NB4 (cell line): ENCODE data around the gene CRACDL.
A peak's percentile ranks its signal among the peaks of the same experiment; 100 is the strongest.

Experiments
- DNase-seq: peaks from one replicate; pipeline ENCODE4 v3.0.0; 2010; ENCODE audit warnings: low read depth
- H3K4me3 ChIP-seq: one replicate; pipeline ENCODE4 v1.5.1; 2011; ENCODE audit warnings: mild to moderate bottlenecking, low read depth, low read length, moderate library complexity
- MYC ChIP-seq: IDR thresholded peaks from 2 replicates; pipeline ENCODE4 v1.6.1; 2011; ENCODE audit warnings: low read depth, low read length
- POLR2A ChIP-seq: IDR thresholded peaks from 2 replicates; pipeline ENCODE4 v1.6.1; 2011; ENCODE audit warnings: mild to moderate bottlenecking; ENCODE audit not compliant: insufficient read length; ENCODE audit errors: extremely low read depth
- TF ChIP-seq, protein P1 (sequence below): IDR thresholded peaks from 2 replicates; pipeline ENCODE4 v1.6.1; 2011; ENCODE audit warnings: low read depth, low read length
- TF ChIP-seq, protein P2 (sequence below): IDR thresholded peaks from one replicate; pipeline ENCODE4 v1.5.1; 2012; ENCODE audit warnings: low read depth, low read length

The CRACDL gene

DNA sequence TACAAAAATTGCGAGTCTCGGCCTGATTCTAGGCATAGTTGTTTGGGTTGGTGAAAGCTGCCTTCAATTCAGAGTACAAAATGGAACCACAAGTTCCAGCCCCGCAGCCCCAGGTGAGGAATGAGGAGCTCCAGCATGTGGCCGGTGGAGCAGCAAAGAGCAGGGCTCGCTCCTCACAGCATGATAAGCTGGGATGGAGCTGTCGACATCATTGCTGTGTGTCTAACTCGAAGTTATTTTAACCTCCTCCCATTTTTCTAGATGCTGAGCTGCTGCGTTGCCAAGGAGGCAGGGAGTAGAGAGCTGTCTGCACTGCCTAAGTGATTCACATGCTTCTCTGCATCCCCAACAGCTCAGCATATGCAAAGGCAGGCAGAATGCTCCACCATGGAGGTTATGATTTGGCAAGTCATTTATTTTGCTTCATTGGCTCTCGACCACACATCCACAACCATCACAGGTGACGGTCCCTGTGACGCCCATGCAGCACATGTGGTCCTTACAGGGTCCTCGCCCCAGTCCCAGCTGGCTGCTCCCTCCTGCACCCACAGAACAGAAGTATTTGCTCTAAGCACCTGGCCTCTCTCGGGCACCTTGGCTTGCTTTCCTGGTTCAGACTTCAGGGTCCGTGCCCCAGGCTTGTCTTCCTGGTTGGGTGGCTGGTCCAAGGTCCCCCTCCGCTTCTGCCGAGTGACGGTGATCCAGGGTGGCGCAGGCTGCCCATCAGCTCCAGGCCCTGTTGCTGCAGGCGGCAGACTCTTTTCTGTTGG, 139.1 kb downstream of the CRACDL start:
- TF ChIP-seq, protein P1, sequence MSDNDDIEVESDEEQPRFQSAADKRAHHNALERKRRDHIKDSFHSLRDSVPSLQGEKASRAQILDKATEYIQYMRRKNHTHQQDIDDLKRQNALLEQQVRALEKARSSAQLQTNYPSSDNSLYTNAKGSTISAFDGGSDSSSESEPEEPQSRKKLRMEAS = no peak
- TF ChIP-seq POLR2A = no peak
- no peak for TF ChIP-seq MYC
- TF ChIP-seq, protein P2, sequence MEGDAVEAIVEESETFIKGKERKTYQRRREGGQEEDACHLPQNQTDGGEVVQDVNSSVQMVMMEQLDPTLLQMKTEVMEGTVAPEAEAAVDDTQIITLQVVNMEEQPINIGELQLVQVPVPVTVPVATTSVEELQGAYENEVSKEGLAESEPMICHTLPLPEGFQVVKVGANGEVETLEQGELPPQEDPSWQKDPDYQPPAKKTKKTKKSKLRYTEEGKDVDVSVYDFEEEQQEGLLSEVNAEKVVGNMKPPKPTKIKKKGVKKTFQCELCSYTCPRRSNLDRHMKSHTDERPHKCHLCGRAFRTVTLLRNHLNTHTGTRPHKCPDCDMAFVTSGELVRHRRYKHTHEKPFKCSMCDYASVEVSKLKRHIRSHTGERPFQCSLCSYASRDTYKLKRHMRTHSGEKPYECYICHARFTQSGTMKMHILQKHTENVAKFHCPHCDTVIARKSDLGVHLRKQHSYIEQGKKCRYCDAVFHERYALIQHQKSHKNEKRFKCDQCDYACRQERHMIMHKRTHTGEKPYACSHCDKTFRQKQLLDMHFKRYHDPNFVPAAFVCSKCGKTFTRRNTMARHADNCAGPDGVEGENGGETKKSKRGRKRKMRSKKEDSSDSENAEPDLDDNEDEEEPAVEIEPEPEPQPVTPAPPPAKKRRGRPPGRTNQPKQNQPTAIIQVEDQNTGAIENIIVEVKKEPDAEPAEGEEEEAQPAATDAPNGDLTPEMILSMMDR = no peak
- H3K4me3 ChIP-seq = no peak overlapping the region

DNA sequence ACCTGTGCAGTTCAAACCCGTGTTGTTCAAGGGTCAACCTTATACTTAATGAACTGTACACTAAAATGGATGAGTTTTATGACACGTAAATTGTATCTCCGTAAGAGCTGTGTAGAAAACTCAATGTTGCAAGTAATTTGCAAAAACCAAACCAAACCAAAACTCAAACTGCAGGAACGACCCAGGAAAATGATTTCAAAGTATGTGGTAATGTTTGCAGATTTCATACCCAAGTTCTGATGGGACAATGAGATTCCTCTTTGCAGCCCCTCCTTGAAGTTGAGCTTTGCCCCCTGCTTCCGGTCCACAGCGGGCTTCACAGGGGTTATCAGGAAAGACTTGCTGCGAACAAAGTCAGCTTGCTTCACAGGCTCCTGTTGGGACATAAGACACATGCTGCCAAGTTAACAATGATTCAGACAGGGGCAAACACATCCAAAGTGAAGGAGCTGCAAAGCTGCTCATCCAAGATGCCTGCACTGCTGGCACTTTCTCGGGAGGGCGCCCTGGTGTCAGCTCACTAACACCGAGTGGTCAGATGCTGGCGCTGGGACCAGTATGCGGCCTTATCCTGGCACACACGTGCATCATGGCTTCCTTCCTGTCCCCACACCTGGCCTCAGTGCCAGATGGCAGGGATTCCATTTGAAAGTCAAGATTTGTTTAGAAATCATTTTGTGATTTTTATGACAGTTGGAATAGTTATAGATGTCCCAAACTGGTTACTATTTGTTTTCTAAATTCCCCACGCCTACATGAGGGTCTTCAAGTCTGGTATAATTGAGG, 139.9 kb downstream of the CRACDL start:
- H3K4me3 ChIP-seq = peak overlapping the region; percentile 14
- TF ChIP-seq MYC (peak; percentile 30; the same call in 1 of the 2 replicates), POLR2A (no peak)
- TF ChIP-seq, protein P1 = peak; percentile 11; the same call in 1 of the 2 replicates
- DNase-seq = peak; percentile 88

More for the DNA sequence above, 139.1 kb downstream of the CRACDL start:
- DNase-seq = no peak

DNA sequence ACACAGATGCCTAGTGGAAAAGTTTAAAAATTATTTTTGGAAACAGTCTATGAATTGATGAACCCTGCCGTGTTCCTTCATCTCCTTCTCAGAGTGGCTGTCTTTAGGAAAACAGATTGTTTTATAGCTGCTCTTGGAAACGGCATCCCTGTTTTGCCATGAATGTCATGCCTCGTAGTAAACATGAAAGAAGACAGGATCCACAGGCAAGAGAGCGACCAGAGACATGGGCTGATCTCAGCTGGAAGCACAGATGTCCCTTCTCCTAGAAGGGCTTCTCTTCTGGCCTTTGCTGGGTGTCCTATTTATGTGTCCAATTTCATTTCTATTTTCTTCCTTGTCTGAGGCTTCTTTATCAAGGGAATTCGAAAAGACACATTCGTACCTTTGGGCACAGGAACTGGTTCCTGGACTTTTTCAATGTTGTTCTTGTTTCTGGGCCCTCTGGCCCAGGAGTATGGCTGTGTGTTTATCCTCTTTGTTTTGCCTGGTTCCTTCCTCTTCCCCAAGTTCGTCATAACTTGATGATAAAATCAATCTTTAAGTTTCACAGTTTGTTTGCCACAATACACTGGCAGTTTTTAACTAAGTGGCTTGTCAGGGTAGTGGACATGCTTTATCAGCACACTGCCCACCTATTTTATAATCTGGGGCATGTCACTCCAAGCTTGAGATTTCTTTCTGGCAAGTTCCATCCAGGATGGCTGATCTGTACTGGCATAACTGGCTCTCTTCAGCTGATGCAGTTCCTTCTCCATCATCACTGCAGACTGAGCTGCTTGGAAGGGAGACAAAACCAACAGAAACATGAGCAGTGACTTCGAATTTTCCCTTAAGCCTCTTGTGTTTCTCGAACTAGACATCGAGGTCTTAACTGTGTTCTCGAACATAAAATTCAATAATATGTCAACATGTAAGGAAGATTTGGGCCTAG, 141.9 kb downstream of the CRACDL start:
- no peak overlapping the region for H3K4me3 ChIP-seq
- TF ChIP-seq MYC = no peak
- TF ChIP-seq, protein P1 = no peak
- TF ChIP-seq, protein P2 = no peak
- TF ChIP-seq POLR2A = no peak
- DNase-seq = no peak

DNA sequence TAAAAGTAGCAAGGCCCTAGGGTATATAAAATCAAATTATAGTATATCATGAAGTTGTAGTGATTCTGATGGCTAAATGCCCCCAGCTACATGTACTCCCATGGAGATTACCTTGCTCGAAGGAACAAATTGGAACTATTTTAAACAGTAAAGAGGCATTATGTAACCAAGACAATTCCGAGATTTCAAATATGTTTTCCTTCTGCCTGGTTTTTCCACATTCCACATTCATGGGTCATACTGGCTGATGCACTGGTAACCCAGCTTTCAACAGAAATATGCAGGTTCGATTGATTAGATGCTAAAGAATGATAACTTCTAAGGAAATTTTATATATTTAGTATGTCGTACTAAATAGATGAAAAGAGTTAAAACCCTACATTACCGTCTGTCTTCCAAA, 142.8 kb downstream of the CRACDL start:
- TF ChIP-seq POLR2A = no peak
- TF ChIP-seq, protein P2 = no peak
- TF ChIP-seq, protein P1 = no peak
- no peak for TF ChIP-seq MYC
- H3K4me3 ChIP-seq = no peak overlapping the region
- no peak for DNase-seq

DNA sequence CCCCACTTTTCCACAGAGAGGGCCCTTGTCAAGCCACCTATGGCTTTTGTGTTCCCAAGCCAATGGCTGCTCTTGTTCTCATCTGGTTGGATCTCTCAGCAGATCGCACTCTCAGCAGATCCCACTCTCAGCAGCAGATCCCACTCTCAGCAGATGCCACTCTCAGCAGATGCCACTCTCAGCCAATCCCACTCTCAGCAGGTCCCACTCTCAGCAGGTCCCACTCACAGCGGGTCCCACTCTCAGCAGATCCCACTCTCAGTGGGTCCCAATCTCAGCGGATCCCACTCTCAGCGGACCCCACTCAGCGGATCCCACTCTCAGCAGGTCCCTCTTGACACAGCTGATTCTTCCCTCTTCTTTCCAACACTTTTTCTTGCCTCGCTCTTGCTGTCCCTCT, 145.8 kb downstream of the CRACDL start:
- DNase-seq = no peak
- TF ChIP-seq MYC = no peak
- TF ChIP-seq POLR2A = no peak
- TF ChIP-seq, protein P1 = no peak
- TF ChIP-seq, protein P2 = no peak
- H3K4me3 ChIP-seq = no peak overlapping the region
